HG03039 (cell line): Measurements from ENCODE around the gene INPP5A.

ENCODE experiments used
- ATAC-seq: cut with Tn5 transposase; IDR thresholded peaks from one replicate; pipeline ENCODE4 v1.9.1; 2021; ENCODE audit warnings: mild to moderate bottlenecking, moderate library complexity; ENCODE audit not compliant: unreplicated experiment

The INPP5A gene

DNA sequence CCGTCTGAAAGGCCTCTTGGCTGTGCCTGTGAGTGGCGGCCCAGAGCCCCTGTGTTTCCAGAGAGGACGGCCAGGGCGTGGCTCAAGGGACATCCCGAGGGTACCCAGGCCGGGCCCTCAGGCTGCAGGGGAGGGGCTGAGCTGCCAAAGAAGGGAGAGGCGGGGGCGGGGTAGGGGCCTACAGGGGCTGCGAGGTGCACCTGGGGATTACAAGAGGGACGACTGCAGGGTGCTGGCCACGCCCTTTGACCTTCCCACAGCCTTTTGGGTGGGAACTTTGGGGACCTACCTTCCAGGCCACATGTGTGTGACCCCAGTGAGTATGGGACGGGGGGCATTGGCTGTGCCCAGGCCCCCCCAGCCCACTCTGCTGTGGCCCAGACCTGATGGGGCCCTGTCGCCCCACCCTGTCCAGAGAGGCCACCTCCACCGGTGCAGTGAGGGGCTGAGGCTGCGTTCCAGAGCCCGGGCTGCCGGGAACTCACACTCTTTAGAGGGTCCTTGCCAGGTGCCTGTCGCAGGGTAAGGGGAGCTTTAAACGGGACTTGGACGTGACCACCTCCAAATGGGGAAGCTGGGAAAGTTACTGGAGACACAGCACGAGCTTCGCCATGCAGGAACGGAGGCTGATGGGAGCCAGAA lies 267.3 kb downstream of the INPP5A start:
- ATAC-seq = no peak

DNA sequence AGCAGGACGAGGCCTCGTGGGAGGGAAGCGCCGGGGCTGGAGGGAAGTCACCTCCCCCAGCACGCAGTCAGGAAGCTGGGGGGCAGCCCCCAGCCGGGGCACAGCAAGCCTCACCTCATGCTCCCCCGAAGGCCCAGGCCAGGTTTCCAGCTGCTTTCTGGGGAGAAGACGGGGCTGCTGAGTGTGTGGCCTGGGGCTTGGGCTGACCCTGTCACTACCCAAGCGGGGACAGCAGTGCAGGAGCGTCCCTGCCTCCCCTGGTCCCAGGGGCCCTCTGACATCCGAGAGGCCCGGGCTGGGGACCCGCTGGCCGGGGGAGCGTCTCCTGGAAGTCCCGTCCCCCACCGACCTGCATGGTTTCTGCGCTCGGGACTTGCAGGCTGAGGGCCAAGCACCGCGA lies 268.0 kb downstream of the INPP5A start:
- no peak for ATAC-seq

- ATAC-seq = no peak
Measured at GRCh38 chr10:132806110-132806509, 268.5 kb downstream of the INPP5A start.

DNA sequence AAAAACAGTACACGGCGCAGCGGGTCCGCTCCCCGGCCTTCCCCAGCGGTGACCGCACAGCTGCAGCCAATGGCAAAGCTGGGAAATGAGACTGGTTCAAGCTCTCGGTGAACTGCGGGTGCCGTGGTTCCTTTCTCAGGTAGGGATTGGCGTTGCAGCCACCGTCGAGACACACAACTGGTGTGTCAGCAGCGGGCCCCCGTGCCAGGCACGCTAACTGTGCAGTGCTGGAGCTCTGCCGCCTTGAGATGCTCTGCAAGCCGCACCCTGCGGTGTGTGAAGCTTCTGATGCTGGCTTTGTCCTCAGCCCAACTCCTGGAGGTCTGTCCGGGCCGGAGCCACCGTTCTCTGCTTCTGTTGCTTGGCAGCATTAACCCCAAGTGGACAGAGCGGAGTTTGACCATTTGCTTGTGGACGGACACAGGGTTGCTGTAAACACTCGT lies 269.0 kb downstream of the INPP5A start:
- no peak for ATAC-seq

DNA sequence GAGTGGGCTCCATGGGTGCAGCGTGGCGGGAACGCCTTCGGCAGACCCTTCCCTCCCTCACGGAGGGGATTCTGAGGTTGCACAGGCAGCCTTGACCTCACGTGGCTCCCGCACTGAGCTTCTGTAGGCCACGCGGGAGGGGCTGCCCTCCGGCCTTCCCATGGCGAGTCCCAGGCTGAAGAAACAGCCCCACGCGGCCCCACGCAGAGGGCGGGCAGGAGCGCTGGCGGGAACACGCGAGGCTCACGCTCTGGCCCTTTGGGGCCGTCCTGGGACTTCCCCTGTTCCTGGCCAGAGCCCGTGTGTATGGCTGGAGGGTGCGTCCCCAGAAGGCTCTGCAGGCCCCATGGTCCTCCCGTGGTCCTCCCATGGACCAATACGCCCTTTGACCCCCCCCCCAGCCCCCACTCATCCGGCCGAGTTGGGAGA lies 270.0 kb downstream of the INPP5A start:
- no peak for ATAC-seq

DNA sequence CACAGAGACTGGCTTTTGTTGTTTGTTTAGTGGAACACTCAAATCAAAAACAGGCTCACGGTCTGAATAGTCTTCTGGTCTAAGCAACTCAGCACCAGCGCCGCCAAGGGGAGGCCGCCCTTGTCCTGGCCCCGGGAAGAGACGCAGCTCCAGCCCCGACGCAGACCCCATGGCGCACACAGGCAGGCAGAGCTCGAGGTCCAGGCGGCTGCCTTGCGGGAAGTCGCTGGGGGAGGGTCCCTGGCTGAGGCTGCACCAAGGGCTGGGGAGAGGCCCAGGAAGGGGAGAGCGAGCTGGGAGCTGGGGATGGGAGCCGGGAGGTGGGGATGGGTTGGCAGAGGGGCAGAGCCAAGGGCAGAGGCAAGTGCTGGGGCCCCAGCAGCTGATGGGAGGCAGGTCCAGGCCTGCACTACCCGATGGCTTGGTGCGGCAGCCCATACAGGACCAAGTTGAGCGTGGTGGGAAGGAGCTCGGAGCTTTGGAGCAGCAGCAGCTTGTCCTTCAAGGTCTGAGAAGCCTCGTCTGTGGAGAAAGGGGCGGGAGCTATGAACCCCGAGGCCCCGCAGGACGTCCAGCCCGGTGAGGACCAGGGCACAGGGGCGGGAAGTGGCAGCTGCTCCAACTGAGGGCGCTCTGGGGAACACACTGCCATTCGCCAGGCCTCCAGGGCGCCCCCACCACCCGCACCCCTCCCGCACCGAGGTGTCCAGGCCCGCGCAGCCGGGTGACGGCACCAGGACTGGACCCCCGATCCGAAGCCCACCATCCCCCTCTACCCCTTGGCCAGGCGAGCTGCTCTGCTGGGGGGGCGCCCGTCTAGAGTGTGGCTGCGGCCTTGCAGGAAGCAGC lies 271.0 kb downstream of the INPP5A start:
- ATAC-seq = no peak

GRCh38 chr10:132809232-132810140 lies 271.9 kb downstream of the INPP5A start:
- no peak for ATAC-seq

GRCh38 chr10:132810141-132810806 lies 272.7 kb downstream of the INPP5A start:
- ATAC-seq = no peak

- no peak for ATAC-seq
Measured at GRCh38 chr10:132810807-132811700, 273.5 kb downstream of the INPP5A start.

DNA sequence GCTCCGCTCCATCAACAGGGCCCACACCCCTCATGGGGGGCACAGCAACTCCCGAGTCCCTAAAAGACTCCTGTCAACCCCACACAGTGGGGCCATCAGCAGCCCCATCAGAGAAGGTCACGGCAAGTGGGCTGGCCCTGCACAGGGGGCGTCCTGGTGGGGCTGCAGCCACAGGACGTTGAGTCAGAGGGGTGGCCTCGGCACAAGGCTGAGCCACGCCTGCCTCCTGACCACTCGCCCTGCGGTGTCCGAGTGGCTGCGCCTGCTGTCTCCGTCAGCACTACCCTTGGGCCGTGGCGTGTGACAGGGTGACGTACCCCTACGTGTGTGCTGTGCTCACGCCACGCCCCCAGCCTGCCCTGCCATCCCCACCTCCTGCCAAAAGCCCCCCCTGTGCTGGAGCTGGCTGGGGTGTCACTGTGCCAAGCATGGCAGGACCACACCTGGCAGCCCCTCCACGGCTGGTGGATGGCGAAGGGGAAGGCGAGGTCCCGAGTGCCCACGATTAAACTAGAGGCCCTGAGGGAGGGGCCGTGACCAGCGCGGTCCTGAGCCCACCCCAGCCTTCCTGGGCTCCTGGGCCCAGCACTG lies 274.4 kb downstream of the INPP5A start:
- ATAC-seq = no peak

DNA sequence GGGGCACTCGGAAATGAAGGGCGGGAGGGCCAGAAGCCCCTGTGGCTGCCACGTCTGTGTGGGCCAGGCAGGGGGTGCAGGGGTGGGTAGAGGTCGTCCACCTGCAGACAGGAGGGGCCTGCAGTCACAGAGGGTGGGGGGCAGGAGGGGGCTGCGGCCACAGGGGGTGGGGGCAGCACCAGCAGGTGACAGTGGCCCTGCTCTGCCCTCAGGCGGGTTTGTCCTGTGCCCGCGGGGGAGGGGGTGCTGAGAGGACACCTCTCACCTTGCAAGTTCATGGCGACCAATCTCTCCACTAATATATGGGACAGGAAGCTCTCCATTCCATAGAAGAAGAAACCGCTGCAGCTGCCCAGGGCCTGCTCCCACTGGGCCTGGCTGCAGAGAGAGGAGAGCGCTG lies 274.9 kb downstream of the INPP5A start:
- ATAC-seq = no peak

GRCh38 chr10:132813001-132813401 lies 275.4 kb downstream of the INPP5A start:
- ATAC-seq = no peak

DNA sequence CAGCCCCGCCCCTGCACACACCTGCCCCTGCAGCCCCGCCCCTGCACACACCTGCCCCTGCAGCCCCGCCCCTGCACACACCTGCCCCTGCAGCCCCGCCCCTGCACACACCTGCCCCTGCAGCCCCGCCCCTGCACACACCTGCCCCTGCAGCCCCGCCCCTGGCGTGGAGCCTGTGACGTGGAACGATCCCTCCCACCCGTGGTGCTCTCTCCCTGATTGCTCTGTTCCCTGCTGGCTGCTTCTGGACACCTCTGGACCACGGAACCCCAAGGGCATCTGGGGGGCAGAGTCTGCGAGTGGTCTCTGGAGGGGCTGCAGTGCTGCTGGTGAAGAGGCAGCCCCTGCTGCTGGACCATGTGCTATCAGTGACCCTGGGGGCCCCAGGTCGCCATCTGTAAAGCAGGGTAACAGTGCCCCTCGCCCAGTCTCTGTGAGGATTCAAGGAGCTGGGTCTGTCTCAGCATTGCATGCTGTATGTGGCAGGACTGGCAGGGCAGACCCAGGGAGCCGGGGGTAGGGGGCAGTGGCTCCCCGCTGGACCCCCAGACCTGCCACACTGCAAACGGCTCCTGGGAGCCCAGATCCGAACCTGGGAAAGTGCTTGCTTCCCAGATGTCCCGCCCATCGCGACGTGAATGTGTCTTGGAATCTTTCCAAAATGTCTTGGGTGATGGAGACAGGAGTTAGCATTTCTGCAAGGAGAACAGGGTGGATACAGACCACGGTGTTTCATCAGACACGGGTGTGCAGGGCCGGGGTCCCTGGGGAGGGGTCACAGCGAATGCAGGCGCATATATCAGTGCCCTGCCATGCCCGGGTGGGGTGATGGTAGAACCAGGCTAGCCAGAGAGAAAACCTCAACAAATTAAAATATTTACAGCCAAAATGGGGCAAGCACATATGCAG lies 276.2 kb downstream of the INPP5A start:
- ATAC-seq = no peak

- no peak for ATAC-seq
Measured at GRCh38 chr10:132814469-132814856, 276.9 kb downstream of the INPP5A start.

GRCh38 chr10:132815168-132815857 lies 277.7 kb downstream of the INPP5A start:
- no peak for ATAC-seq

DNA sequence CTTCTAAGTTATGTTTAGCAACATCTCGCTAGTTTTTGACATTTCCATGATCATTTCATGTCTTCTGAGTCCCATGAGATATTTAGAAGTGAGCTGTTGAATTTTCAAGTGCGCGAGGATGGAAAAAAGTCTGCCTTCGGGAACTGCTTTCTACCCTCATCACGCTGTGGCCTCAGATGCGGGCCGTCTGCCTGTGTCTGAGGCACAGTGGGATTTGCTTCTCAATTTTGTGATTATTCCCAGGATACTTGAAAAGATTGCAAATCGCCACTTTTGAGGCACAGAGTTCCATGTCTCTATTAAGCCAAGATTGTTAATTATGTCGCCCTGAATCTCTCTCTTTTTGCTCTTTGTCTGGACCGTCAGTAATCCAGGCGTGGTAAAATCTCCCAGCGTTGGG lies 279.1 kb downstream of the INPP5A start:
- no peak for ATAC-seq

DNA sequence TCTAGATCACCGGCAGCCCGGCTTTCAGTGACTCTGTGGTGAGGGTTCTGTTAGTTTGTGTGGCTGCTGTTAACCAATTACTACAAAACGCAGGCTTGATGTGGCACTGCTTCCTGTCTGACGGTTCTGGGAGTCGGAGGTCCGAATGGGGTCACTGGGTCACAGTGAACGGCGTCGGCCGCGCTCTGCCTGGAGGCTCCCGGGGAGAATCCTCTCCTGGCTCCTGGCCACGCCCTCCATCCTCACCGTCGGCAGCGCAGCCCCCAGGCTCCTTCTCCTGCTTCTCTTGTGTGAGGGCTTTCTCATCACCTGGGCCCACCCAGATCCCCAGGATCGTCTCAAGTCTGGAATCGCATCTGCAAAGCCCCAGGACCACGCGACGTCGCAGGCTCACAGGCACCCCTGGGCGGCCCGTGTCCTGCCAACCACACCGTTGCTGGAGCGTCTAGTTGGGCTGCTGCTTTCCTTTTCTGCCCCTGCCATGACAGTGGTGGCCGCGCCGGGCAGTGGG lies 280.2 kb downstream of the INPP5A start:
- no peak for ATAC-seq

DNA sequence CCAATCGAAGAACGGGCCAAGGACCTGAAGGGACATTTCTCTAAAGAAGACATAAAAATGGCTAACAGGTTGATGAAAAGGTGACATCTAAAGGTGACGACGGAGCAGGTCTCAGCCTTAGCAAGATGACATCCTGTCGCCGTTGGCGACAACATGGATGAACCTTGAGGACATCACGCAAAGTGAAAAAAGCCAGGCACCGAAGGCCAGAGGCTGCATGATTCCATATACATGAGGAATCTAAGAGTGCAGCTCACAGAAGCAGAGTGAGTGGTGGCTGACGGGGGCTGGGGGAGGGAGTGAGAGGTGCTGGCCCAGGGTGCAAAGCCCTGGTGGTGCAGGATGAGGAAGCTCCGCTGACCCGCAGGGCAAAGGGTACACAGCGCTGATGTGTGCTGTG lies 282.5 kb downstream of the INPP5A start:
- ATAC-seq = no peak
